B cell (primary cell): ENCODE results near the gene PXN. TPM values are rescaled to one million over a fixed set of nuclear protein-coding genes. Genes with fewer than 3 reads are reported as not detected.

Source experiments
- ATAC-seq: fragments of 200-7000 bp; cut with Tn5 transposase; one replicate; pipeline ENCODE4 v1.10.0; 2021; ENCODE audit warnings: low read depth, mild to moderate bottlenecking, moderate number of reproducible peaks, moderate library complexity
- CTCF ChIA-PET: fragments of 350-600 bp; sonication (Branson Sonifier 250); formaldehyde crosslinking; loops from one replicate; lab custom pipeline; 2021; ENCODE audit warnings: antibody characterized with exemption, inconsistent platforms; lab: Charles Lee
- POLR2A ChIA-PET: fragments of 350-600 bp; sonication (Branson Sonifier 250); formaldehyde crosslinking; loops from one replicate; lab custom pipeline; 2021; ENCODE audit warnings: antibody characterized with exemption; lab: Charles Lee
- DNase-seq: peaks from one replicate; pipeline ENCODE4 v3.0.0; 2013
- H2AFZ ChIP-seq: 2 replicates; pipeline ENCODE4 v1.6.1; 2012; ENCODE audit warnings: mild to moderate bottlenecking, low read depth, low read length; ENCODE audit not compliant: insufficient read depth, poor library complexity, severe bottlenecking
- H3K27ac ChIP-seq, 2 donors: 1 replicate in 1 of 2; 2 replicates in 1 of 2; pipeline ENCODE4 v1.5.1; 2012 to 2013; ENCODE audit warnings: low read length in 2 of 2, mild to moderate bottlenecking in 2 of 2, moderate library complexity in 1 of 2
- H3K27me3 ChIP-seq, 4 experiments: fragments of 200-600 bp in 1 of 4; sonication (generic) in 1 of 4; replicated peaks in 1 of 4; 1 replicate in 2 of 4; 2 replicates in 2 of 4; pipeline versions ENCODE4 v1.6.1 to v1.7.0; 2013 to 2016; ENCODE audit warnings: low read length in 3 of 4, mild to moderate bottlenecking in 2 of 4, mixed read lengths in 1 of 4, moderate library complexity in 1 of 4; ENCODE audit not compliant: insufficient read depth in 4 of 4, control insufficient read depth in 3 of 4; ENCODE audit errors: control extremely low read depth in 1 of 4
- H3K36me3 ChIP-seq, 2 experiments: replicated peaks in 1 of 2; 1 replicate in 1 of 2; 2 replicates in 1 of 2; pipeline versions ENCODE4 v1.6.1 to v1.7.1; 2013; ENCODE audit warnings: low read length in 1 of 2; ENCODE audit not compliant: insufficient read depth in 2 of 2, control insufficient read depth in 1 of 2; ENCODE audit errors: control extremely low read depth in 1 of 2, extremely low read depth in 1 of 2
- H3K4me1 ChIP-seq, 2 donors: fragments of 200-600 bp in 1 of 2; sonication (generic) in 1 of 2; 1 replicate in 1 of 2; 2 replicates in 1 of 2; pipeline versions ENCODE4 v1.5.1 to v1.6.1; 2013 to 2017; ENCODE audit warnings: low read length in 2 of 2; ENCODE audit not compliant: control insufficient read depth in 2 of 2, insufficient read depth in 2 of 2
- H3K4me2 ChIP-seq: replicated peaks from 2 replicates; pipeline ENCODE3; 2012; ENCODE audit warnings: mild to moderate bottlenecking, low read depth, low read length; ENCODE audit not compliant: poor library complexity, severe bottlenecking
- H3K4me3 ChIP-seq, 5 experiments: fragments of 200-600 bp in 1 of 5; sonication (generic) in 1 of 5; 1 replicate in 3 of 5; 2 replicates in 2 of 5; pipeline versions ENCODE4 v1.5.1 to v1.7.0; 2011 to 2016; ENCODE audit warnings: low read length in 4 of 5, mild to moderate bottlenecking in 4 of 5, low read depth in 2 of 5, control low read depth in 1 of 5, moderate library complexity in 1 of 5; ENCODE audit not compliant: insufficient read depth in 1 of 5; ENCODE audit errors: control extremely low read depth in 1 of 5, extremely low read depth in 1 of 5
- H3K79me2 ChIP-seq: fragments of 200-600 bp; sonication (generic); one replicate; pipeline ENCODE4 v1.6.0; 2016; ENCODE audit warnings: low read length; ENCODE audit not compliant: control insufficient read depth, insufficient read depth
- H3K9ac ChIP-seq: fragments of 200-600 bp; sonication (generic); 2 replicates; pipeline ENCODE4 v1.6.1; 2017; ENCODE audit warnings: mild to moderate bottlenecking, low read length, moderate library complexity
- H3K9me3 ChIP-seq, 3 donors: one replicate each; pipeline versions ENCODE4 v1.6.1 to v1.7.1; 2013; ENCODE audit warnings: low read length in 2 of 3; ENCODE audit not compliant: control insufficient read depth in 2 of 3, insufficient read depth in 1 of 3; ENCODE audit errors: control extremely low read depth in 1 of 3
- H4K20me1 ChIP-seq: 2 replicates; pipeline ENCODE4 v1.6.0; 2012; ENCODE audit warnings: mild to moderate bottlenecking, low read length; ENCODE audit not compliant: insufficient read depth, control insufficient read depth, poor library complexity, severe bottlenecking
- H3K27ac Mint-ChIP-seq: one replicate; pipeline ENCODE4 v1.8.0; 2021; ENCODE audit warnings: mixed read lengths
- H3K27me3 Mint-ChIP-seq: one replicate; pipeline ENCODE4 v1.8.0; 2021; ENCODE audit warnings: mixed read lengths
- H3K4me1 Mint-ChIP-seq: one replicate; pipeline ENCODE4 v1.8.0; 2021; ENCODE audit warnings: mixed read lengths
- H3K4me3 Mint-ChIP-seq: one replicate; pipeline ENCODE4 v1.8.0; 2021; ENCODE audit warnings: mixed read lengths
- H3K9me3 Mint-ChIP-seq: one replicate; pipeline ENCODE4 v1.8.0; 2022; ENCODE audit warnings: mixed read lengths; ENCODE audit not compliant: insufficient read depth
- EZH2 ChIP-seq: IDR thresholded peaks from 2 replicates; pipeline ENCODE4 v1.6.1; 2012; ENCODE audit warnings: borderline replicate concordance, low read depth, mild to moderate bottlenecking, moderate library complexity, low read length; ENCODE audit not compliant: insufficient read depth, poor library complexity, severe bottlenecking
- WGBS: methylation state at CpG from one replicate; pipeline ENCODE4 v1.1.5; 2013; ENCODE audit warnings: missing lambda C conversion rate; ENCODE audit not compliant: insufficient coverage; 5-methylcytosine and 5-hydroxymethylcytosine counted together
- intact Hi-C: fragments of 100-400 bp; cut with micrococcal nuclease; formaldehyde crosslinking; loops from one replicate; pipeline ENCODE4 v1.10.0; 2022
- polyA plus RNA-seq: library from polyadenylated mRNA; depleted of rRNA; stranded (reverse); fragments of >200 nt; gene quantifications from 2 replicates; pipeline ENCODE4 v1.2.3, GENCODE V29; 2012
- total RNA-seq, 2 donors: library from RNA; stranded (reverse); fragments of 120-200 nt in 1 of 2; gene quantifications; 1 replicate in 1 of 2; 2 replicates in 1 of 2; pipeline versions ENCODE4 v1.2.3 to v1.2.4, GENCODE V29; 2013 to 2022
- TF ChIP-seq, protein P1 (sequence below): fragments of 200-600 bp; IDR thresholded peaks from one replicate; pipeline ENCODE4 v1.8.0; 2022; ENCODE audit warnings: antibody characterized with exemption, mild to moderate bottlenecking

The PXN gene
- total and polyA plus RNA-seq, 2 donors (not counting 1 experiment from before 2014, with no cell fraction given), result 2.0 to 3.1 TPM

DNA sequence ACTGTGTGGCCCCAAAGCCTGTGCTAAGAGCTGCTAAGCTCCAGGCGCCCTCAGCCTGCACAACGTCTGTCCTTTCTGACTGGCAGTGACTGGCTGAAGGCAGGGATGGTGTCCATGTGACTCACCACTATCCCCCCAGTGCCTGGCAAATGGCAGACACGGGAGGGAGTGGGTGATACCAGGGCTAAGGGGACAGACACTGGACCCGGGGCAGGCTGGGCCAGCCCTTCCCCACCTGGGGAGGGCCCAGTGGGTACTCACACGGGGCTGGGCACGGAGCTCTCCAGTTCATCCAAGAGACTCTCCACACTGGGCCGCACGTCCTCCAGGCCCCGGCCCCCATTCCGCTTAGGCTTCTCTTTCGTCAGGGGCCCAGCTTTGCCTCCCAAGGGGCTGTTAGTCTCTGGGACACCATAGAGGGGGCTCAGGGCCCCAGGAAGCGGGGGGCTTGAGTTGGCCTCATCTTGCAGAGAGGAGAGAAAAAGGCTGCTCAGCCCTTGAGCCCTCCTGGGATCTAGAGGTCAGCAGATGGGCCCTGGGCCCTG, 43.2 kb downstream of the PXN start:
- ChIA-PET CTCF (interaction anchor here (0.6 to 11.5 kb wide), 2 partner anchors 43 to 80 kb away, joined by 4 to 313 read pairs; partner anchors contain the start of genes PXN and SIRT4), POLR2A (interaction anchor here (0.6 kb wide), 1 partner anchor 61 kb away, joined by 4 read pairs; no protein-coding TSS in a partner anchor)
- Histone ChIP-seq H3K4me1 (peaks cover 19 to 22% of the 10 kb centered on the region in 2 donors), H2AFZ (no peak overlapping the region), H4K20me1 (no peaks in the 10 kb centered on the region), H3K27ac (no peak overlapping the region), H3K4me2 (no peak overlapping the region), H3K4me3 (no peak overlapping the region), H3K9me3 (peaks cover 0 to 8% (median 0%) of the 10 kb centered on the region in 3 donors), H3K79me2 (no peaks in the 10 kb centered on the region), H3K27me3 (peaks cover 0 to 31% (median 8%) of the 10 kb centered on the region in 4 experiments), H3K9ac (no peak overlapping the region), H3K36me3 (no peaks in the 10 kb centered on the region)
- Mint-ChIP-seq H3K4me3 (no peak overlapping the region), H3K27ac (no peak overlapping the region), H3K9me3 (no peaks in the 10 kb centered on the region), H3K4me1 (peaks cover 19% of the 10 kb centered on the region), H3K27me3 (peaks cover 12% of the 10 kb centered on the region)
- ATAC-seq (no peak), DNase-seq (no peak)
- intact Hi-C loops, result no loop called here
- 93% methylated on average over 12 of the region's 12 CpGs for WGBS
- TF ChIP-seq, protein P1, sequence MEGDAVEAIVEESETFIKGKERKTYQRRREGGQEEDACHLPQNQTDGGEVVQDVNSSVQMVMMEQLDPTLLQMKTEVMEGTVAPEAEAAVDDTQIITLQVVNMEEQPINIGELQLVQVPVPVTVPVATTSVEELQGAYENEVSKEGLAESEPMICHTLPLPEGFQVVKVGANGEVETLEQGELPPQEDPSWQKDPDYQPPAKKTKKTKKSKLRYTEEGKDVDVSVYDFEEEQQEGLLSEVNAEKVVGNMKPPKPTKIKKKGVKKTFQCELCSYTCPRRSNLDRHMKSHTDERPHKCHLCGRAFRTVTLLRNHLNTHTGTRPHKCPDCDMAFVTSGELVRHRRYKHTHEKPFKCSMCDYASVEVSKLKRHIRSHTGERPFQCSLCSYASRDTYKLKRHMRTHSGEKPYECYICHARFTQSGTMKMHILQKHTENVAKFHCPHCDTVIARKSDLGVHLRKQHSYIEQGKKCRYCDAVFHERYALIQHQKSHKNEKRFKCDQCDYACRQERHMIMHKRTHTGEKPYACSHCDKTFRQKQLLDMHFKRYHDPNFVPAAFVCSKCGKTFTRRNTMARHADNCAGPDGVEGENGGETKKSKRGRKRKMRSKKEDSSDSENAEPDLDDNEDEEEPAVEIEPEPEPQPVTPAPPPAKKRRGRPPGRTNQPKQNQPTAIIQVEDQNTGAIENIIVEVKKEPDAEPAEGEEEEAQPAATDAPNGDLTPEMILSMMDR, result no peak
- TF ChIP-seq EZH2, result no peak

DNA sequence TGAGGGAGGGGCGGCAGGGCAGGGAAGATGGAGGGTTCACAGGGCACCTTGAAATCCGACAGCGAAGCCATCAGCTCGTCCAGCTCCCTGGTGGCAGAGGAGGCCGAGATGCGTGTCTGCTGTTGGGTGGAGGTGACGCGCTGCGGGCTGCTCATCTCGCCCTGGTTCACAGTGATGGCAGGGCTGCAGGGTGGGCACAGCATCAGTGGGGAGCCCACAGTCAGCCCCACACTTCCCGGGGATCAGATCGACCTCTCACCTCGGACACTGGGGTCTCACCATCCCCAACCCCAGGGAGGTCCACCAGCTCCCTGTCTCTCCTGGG, 44.0 kb downstream of the PXN start:
- ATAC-seq (no peak), DNase-seq (no peak)
- intact Hi-C loops, result no loop called here
- H3K9me3 ChIP-seq, result peaks cover 0 to 8% (median 0%) of the 10 kb centered on the region in 3 donors
- no peaks in the 10 kb centered on the region for H3K36me3 ChIP-seq
- H3K4me2 ChIP-seq, result no peak overlapping the region
- Mint-ChIP-seq H3K4me3 (no peak overlapping the region), H3K4me1 (peaks cover 17% of the 10 kb centered on the region), H3K27ac (no peak overlapping the region), H3K27me3 (peaks cover 12% of the 10 kb centered on the region), H3K9me3 (no peaks in the 10 kb centered on the region)
- no peak overlapping the region for H3K9ac ChIP-seq
- WGBS, result 93% methylated on average over 10 of the region's 13 CpGs
- no peak overlapping the region for H3K27ac ChIP-seq
- TF ChIP-seq, protein P1, result no peak
- TF ChIP-seq EZH2, result no peak
- CTCF ChIA-PET, result no interaction called here
- H3K79me2 ChIP-seq, result no peaks in the 10 kb centered on the region
- no peak overlapping the region for H3K4me3 ChIP-seq
- H3K4me1 ChIP-seq, result peaks cover 19 to 22% of the 10 kb centered on the region in 2 donors
- H2AFZ ChIP-seq, result no peak overlapping the region
- POLR2A ChIA-PET, result no interaction called here
- H4K20me1 ChIP-seq, result no peaks in the 10 kb centered on the region
- H3K27me3 ChIP-seq, result peaks cover 0 to 29% (median 4%) of the 10 kb centered on the region in 4 experiments
